H9 (cell line): Measurements from ENCODE around the gene BMERB1. TPM values are rescaled to one million over a fixed set of nuclear protein-coding genes. Genes with fewer than 3 reads are reported as not detected.

Experiments used
- DNase-seq: peaks from one replicate; pipeline ENCODE4 v3.0.0-alpha.2; 2017
- H2AFZ ChIP-seq: one replicate; pipeline ENCODE4 v1.6.1; 2013; ENCODE audit warnings: mild to moderate bottlenecking, low read length, control low read depth, moderate library complexity
- H2AK5ac ChIP-seq: 2 replicates; pipeline ENCODE4 v1.6.1; 2013; ENCODE audit warnings: low read length, control low read depth, mixed read lengths; ENCODE audit not compliant: insufficient read length
- H2BK120ac ChIP-seq: one replicate; pipeline ENCODE4 v1.6.1; 2013; ENCODE audit warnings: low read depth, mild to moderate bottlenecking, low read length, control low read depth, inconsistent platforms; ENCODE audit not compliant: poor library complexity, severe bottlenecking
- H2BK12ac ChIP-seq: 2 replicates; pipeline ENCODE4 v1.6.1; 2013; ENCODE audit warnings: low read length, control low read depth, mixed read lengths, low read depth; ENCODE audit not compliant: insufficient read length
- H2BK15ac ChIP-seq: 2 replicates; pipeline ENCODE4 v1.6.1; 2013; ENCODE audit warnings: low read depth, low read length, control low read depth
- H2BK20ac ChIP-seq: one replicate; pipeline ENCODE4 v1.6.1; 2013; ENCODE audit warnings: low read depth, mild to moderate bottlenecking, low read length, control low read depth, inconsistent platforms; ENCODE audit not compliant: poor library complexity, severe bottlenecking
- H2BK5ac ChIP-seq: 2 replicates; pipeline ENCODE4 v1.6.1; 2013; ENCODE audit warnings: low read length, control low read depth, mixed read lengths; ENCODE audit not compliant: insufficient read length
- H3K14ac ChIP-seq: 2 replicates; pipeline ENCODE4 v1.6.1; 2013; ENCODE audit warnings: low read length, control low read depth; ENCODE audit not compliant: insufficient read depth
- H3K18ac ChIP-seq: 2 replicates; pipeline ENCODE4 v1.6.1; 2013; ENCODE audit warnings: low read depth, mild to moderate bottlenecking, mixed read lengths, low read length, control low read depth; ENCODE audit not compliant: insufficient read length
- H3K23ac ChIP-seq: 2 replicates; pipeline ENCODE4 v1.6.1; 2013; ENCODE audit warnings: low read length, control low read depth, mixed read lengths, low read depth; ENCODE audit not compliant: insufficient read length
- H3K23me2 ChIP-seq: 2 replicates; pipeline ENCODE4 v1.6.1; 2013; ENCODE audit warnings: low read depth, mild to moderate bottlenecking, mixed read lengths, low read length, control low read depth; ENCODE audit not compliant: insufficient read length, poor library complexity, severe bottlenecking
- H3K27ac ChIP-seq: 2 replicates; pipeline ENCODE4 v1.5.1; 2013; ENCODE audit warnings: low read length, control low read depth, mixed read lengths, low read depth; ENCODE audit not compliant: insufficient read length
- H3K27me3 ChIP-seq: 2 replicates; pipeline ENCODE4 v1.6.1; 2013; ENCODE audit warnings: low read length, control low read depth, inconsistent platforms; ENCODE audit not compliant: insufficient read depth
- H3K4ac ChIP-seq: 2 replicates; pipeline ENCODE4 v1.6.1; 2013; ENCODE audit warnings: low read depth, mild to moderate bottlenecking, control low read depth, inconsistent platforms, low read length, moderate library complexity
- H3K4me1 ChIP-seq: 2 replicates; pipeline ENCODE4 v1.6.1; 2013; ENCODE audit warnings: low read length, control low read depth, inconsistent platforms; ENCODE audit not compliant: insufficient read depth
- H3K4me2 ChIP-seq: 2 replicates; pipeline ENCODE4 v1.6.1; 2013; ENCODE audit warnings: low read length, control low read depth, mixed read lengths; ENCODE audit not compliant: insufficient read length, insufficient read depth
- H3K56ac ChIP-seq: 2 replicates; pipeline ENCODE4 v1.6.1; 2013; ENCODE audit warnings: low read depth, mild to moderate bottlenecking, mixed read lengths, low read length, control low read depth; ENCODE audit not compliant: insufficient read length
- H3K79me1 ChIP-seq: 2 replicates; pipeline ENCODE4 v1.6.1; 2013; ENCODE audit warnings: low read depth, mild to moderate bottlenecking, moderate library complexity, low read length, control low read depth, inconsistent platforms; ENCODE audit not compliant: insufficient read depth, poor library complexity, severe bottlenecking
- H3K79me2 ChIP-seq: 2 replicates; pipeline ENCODE4 v1.6.1; 2013; ENCODE audit warnings: low read length, control low read depth, inconsistent platforms; ENCODE audit not compliant: insufficient read depth
- H3K9ac ChIP-seq: 2 replicates; pipeline ENCODE4 v1.6.1; 2013; ENCODE audit warnings: low read length, control low read depth, mixed read lengths; ENCODE audit not compliant: insufficient read length; ENCODE audit errors: extremely low read depth
- H3K9me3 ChIP-seq: one replicate; pipeline ENCODE4 v1.6.1; 2013; ENCODE audit warnings: low read depth, low read length, inconsistent platforms; ENCODE audit not compliant: control insufficient read depth
- H3T11ph ChIP-seq: one replicate; pipeline ENCODE4 v1.6.1; 2013; ENCODE audit warnings: mild to moderate bottlenecking, low read length, control low read depth, inconsistent platforms
- H4K20me1 ChIP-seq: one replicate; pipeline ENCODE4 v1.6.1; 2013; ENCODE audit not compliant: control insufficient read depth, insufficient read length, insufficient read depth
- H4K5ac ChIP-seq: 2 replicates; pipeline ENCODE4 v1.6.1; 2013; ENCODE audit warnings: low read depth, mild to moderate bottlenecking, mixed read lengths, low read length, control low read depth; ENCODE audit not compliant: insufficient read length
- H4K8ac ChIP-seq: replicated peaks from 2 replicates; pipeline ENCODE4 v1.6.1; 2013; ENCODE audit warnings: low read length, control low read depth, mixed read lengths, low read depth; ENCODE audit not compliant: insufficient read length
- H4K91ac ChIP-seq: 2 replicates; pipeline ENCODE4 v1.6.1; 2013; ENCODE audit warnings: low read depth, mild to moderate bottlenecking, moderate library complexity, mixed read lengths, low read length, control low read depth; ENCODE audit not compliant: insufficient read length
- H3K27ac Mint-ChIP-seq, 3 experiments: 2 replicates in 2 of 3; 3 replicates in 1 of 3; pipeline ENCODE4 v1.8.0; 2020 to 2021; ENCODE audit warnings: mixed read lengths in 3 of 3, mild to moderate bottlenecking in 1 of 3, moderate library complexity in 1 of 3
- H3K27me3 Mint-ChIP-seq: 2 replicates; pipeline ENCODE4 v1.8.0; 2021; ENCODE audit warnings: low read depth, mild to moderate bottlenecking, moderate library complexity, mixed read lengths
- H3K36me3 Mint-ChIP-seq, 3 experiments: 2 replicates in 2 of 3; 3 replicates in 1 of 3; pipeline ENCODE4 v1.8.0; 2020 to 2021; ENCODE audit warnings: low read depth in 3 of 3, mixed read lengths in 3 of 3; ENCODE audit not compliant: insufficient read depth in 1 of 3
- H3K4me1 Mint-ChIP-seq, 2 experiments: 2 replicates each; pipeline ENCODE4 v1.8.0; 2020; ENCODE audit warnings: mixed read lengths in 2 of 2
- H3K4me3 Mint-ChIP-seq, 2 experiments: 2 replicates in 1 of 2; 3 replicates in 1 of 2; pipeline ENCODE4 v1.8.0; 2020 to 2021; ENCODE audit warnings: mild to moderate bottlenecking in 2 of 2, mixed read lengths in 2 of 2, moderate library complexity in 1 of 2
- H3K9me3 Mint-ChIP-seq, 2 experiments: 2 replicates in 1 of 2; 3 replicates in 1 of 2; pipeline ENCODE4 v1.8.0; 2020; ENCODE audit warnings: mild to moderate bottlenecking in 2 of 2, mixed read lengths in 2 of 2, moderate library complexity in 1 of 2
- WGBS: extraction: QIAGEN DNeasy Blood & Tissue Kit; methylation state at CpG from one replicate; pipeline ENCODE4 v1.1.7; 2013; ENCODE audit warnings: missing lambda C conversion rate, low lambda C conversion rate, mixed read lengths; ENCODE audit not compliant: insufficient read length; ENCODE audit errors: extremely low coverage; 5-methylcytosine and 5-hydroxymethylcytosine counted together
- total RNA-seq: library from RNA; stranded (reverse); gene quantifications from 2 replicates; pipeline ENCODE4 v1.2.1, GENCODE V29; 2021
- TF ChIP-seq, protein P1 (sequence below): fragments of 200-600 bp; sonication (generic); conservative IDR thresholded peaks from 3 replicates; pipeline ENCODE4 v1.8.0; 2021; ENCODE audit warnings: antibody characterized with exemption, mild to moderate bottlenecking

BMERB1 gene
- total RNA-seq, 1 experiment from 2014 or later = 19.5 TPM

DNA sequence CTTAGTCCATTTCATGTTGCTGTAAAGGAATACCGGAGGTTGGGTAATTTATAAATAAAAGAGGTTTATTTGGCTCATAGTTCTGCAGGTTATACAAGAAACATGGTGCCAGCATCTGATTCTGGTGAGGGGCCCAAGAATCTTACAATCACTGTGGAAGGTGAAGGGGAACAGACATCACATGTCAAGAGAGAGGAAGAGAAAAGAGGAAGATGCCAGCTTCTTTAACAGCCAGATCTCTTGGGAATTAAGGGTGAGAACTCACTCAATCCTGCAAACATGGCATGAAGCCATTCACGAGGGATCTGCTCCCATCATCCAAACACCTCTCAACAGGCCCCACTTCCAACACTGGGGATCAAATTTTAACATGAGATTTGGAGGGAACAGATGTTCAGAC, 49.5 kb downstream of the BMERB1 start:
- Mint-ChIP-seq H3K4me1 (peaks cover 14% of the 10 kb centered on the region in 2 experiments), H3K27me3 (no peaks in the 10 kb centered on the region), H3K36me3 (no peaks in the 10 kb centered on the region), H3K4me3 (no peak overlapping the region), H3K27ac (no peak overlapping the region; a peak in 1 of 7 replicates), H3K9me3 (no peaks in the 10 kb centered on the region)
- H2BK20ac ChIP-seq = no peak overlapping the region
- no peak overlapping the region for H3K14ac ChIP-seq
- no peak overlapping the region for H2BK120ac ChIP-seq
- no peak overlapping the region for H3K27ac ChIP-seq
- TF ChIP-seq, protein P1, sequence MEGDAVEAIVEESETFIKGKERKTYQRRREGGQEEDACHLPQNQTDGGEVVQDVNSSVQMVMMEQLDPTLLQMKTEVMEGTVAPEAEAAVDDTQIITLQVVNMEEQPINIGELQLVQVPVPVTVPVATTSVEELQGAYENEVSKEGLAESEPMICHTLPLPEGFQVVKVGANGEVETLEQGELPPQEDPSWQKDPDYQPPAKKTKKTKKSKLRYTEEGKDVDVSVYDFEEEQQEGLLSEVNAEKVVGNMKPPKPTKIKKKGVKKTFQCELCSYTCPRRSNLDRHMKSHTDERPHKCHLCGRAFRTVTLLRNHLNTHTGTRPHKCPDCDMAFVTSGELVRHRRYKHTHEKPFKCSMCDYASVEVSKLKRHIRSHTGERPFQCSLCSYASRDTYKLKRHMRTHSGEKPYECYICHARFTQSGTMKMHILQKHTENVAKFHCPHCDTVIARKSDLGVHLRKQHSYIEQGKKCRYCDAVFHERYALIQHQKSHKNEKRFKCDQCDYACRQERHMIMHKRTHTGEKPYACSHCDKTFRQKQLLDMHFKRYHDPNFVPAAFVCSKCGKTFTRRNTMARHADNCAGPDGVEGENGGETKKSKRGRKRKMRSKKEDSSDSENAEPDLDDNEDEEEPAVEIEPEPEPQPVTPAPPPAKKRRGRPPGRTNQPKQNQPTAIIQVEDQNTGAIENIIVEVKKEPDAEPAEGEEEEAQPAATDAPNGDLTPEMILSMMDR = no peak
- no peaks in the 10 kb centered on the region for H3K23me2 ChIP-seq
- H3K56ac ChIP-seq = no peak overlapping the region
- H4K8ac ChIP-seq = no peak overlapping the region
- no peak overlapping the region for H2BK12ac ChIP-seq
- no peak overlapping the region for H3K4ac ChIP-seq
- no peak overlapping the region for H4K5ac ChIP-seq
- no peaks in the 10 kb centered on the region for H3K79me2 ChIP-seq
- H3K9ac ChIP-seq = no peak overlapping the region
- no peaks in the 10 kb centered on the region for H3K27me3 ChIP-seq
- no peak overlapping the region for H2BK5ac ChIP-seq
- H2BK15ac ChIP-seq = no peak overlapping the region
- H3K18ac ChIP-seq = no peak overlapping the region
- H2AK5ac ChIP-seq = no peak overlapping the region
- no peak for DNase-seq
- WGBS = no CpG with 5 or more reads among the region's 2 CpGs
- H4K91ac ChIP-seq = no peak overlapping the region
- H3K4me1 ChIP-seq = no peaks in the 10 kb centered on the region
- H4K20me1 ChIP-seq = no peaks in the 10 kb centered on the region
- no peak overlapping the region for H3K4me2 ChIP-seq
- H3T11ph ChIP-seq = no peak overlapping the region
- H3K9me3 ChIP-seq = no peaks in the 10 kb centered on the region
- no peak overlapping the region for H2AFZ ChIP-seq
- no peak overlapping the region for H3K23ac ChIP-seq
- no peaks in the 10 kb centered on the region for H3K79me1 ChIP-seq
